ENCODE data around the gene LIMS1.

LIMS1 gene

GRCh38 chr2:108583903-108584520, 49.7 kb downstream of the LIMS1 start:
- H3K79me2 ChIP-seq (ENCODE audit: low read length): peaks cover 84% of the 10 kb centered on the region
- peaks cover 61% of the 10 kb centered on the region for H3K4me1 ChIP-seq (ENCODE audit: low read length)
- TF ChIP-seq EZH2phosphoT487 (IDR thresholded peaks at IDR 0.05; ENCODE audit: low read depth): no peak
- TF ChIP-seq CTCF (IDR thresholded peaks at IDR 0.05; ENCODE audit: low read depth, low read length): peak; percentile 84
- no peak overlapping the region for H3K4me3 ChIP-seq (ENCODE audit: low read length)
- no peak overlapping the region for H3K27ac ChIP-seq (ENCODE audit: low read length)
- H4K20me1 ChIP-seq (ENCODE audit: insufficient read depth, low read length): peaks cover 25% of the 10 kb centered on the region
- no peak overlapping the region for H3K9ac ChIP-seq (ENCODE audit: low read length)
- H2AFZ ChIP-seq (ENCODE audit: low read depth, low read length): no peak overlapping the region
- H3K4me2 ChIP-seq (ENCODE audit: low read length): peak overlapping the region; percentile 26
- H3K27me3 ChIP-seq (ENCODE audit: low read depth, low read length): no peaks in the 10 kb centered on the region
- H3K9me3 ChIP-seq (ENCODE audit: insufficient read depth, low read length): no peaks in the 10 kb centered on the region
- H3K36me3 ChIP-seq (replicated peaks; ENCODE audit: low read depth, low read length): no peaks in the 10 kb centered on the region

GRCh38 chr2:108585436-108585835, 51.2 kb downstream of the LIMS1 start:
- TF ChIP-seq CTCF (IDR thresholded peaks at IDR 0.05; ENCODE audit: low read depth, low read length) (no peak), EZH2phosphoT487 (IDR thresholded peaks at IDR 0.05; ENCODE audit: low read depth) (no peak)
- Histone ChIP-seq H3K9me3 (ENCODE audit: insufficient read depth, low read length) (no peaks in the 10 kb centered on the region), H4K20me1 (ENCODE audit: insufficient read depth, low read length) (peaks cover 34% of the 10 kb centered on the region), H3K4me2 (ENCODE audit: low read length) (no peak overlapping the region), H3K27me3 (ENCODE audit: low read depth, low read length) (no peaks in the 10 kb centered on the region), H3K9ac (ENCODE audit: low read length) (no peak overlapping the region), H2AFZ (ENCODE audit: low read depth, low read length) (no peak overlapping the region), H3K4me3 (ENCODE audit: low read length) (no peak overlapping the region), H3K4me1 (ENCODE audit: low read length) (peaks cover 56% of the 10 kb centered on the region), H3K27ac (ENCODE audit: low read length) (no peak overlapping the region), H3K36me3 (replicated peaks; ENCODE audit: low read depth, low read length) (no peaks in the 10 kb centered on the region), H3K79me2 (ENCODE audit: low read length) (peaks cover 83% of the 10 kb centered on the region)

GRCh38 chr2:108586116-108586515, 51.8 kb downstream of the LIMS1 start:
- Histone ChIP-seq H3K4me2 (ENCODE audit: low read length) (no peak overlapping the region), H3K79me2 (ENCODE audit: low read length) (peaks cover 86% of the 10 kb centered on the region), H3K4me3 (ENCODE audit: low read length) (no peak overlapping the region), H3K9me3 (ENCODE audit: insufficient read depth, low read length) (no peaks in the 10 kb centered on the region), H3K36me3 (replicated peaks; ENCODE audit: low read depth, low read length) (no peaks in the 10 kb centered on the region), H4K20me1 (ENCODE audit: insufficient read depth, low read length) (peaks cover 40% of the 10 kb centered on the region), H2AFZ (ENCODE audit: low read depth, low read length) (no peak overlapping the region), H3K27ac (ENCODE audit: low read length) (no peak overlapping the region), H3K9ac (ENCODE audit: low read length) (no peak overlapping the region), H3K27me3 (ENCODE audit: low read depth, low read length) (no peaks in the 10 kb centered on the region), H3K4me1 (ENCODE audit: low read length) (peaks cover 57% of the 10 kb centered on the region)
- TF ChIP-seq CTCF (IDR thresholded peaks at IDR 0.05; ENCODE audit: low read depth, low read length) (no peak), EZH2phosphoT487 (IDR thresholded peaks at IDR 0.05; ENCODE audit: low read depth) (no peak)

- peaks cover 56% of the 10 kb centered on the region for H3K4me1 ChIP-seq (ENCODE audit: low read length)
- no peak overlapping the region for H2AFZ ChIP-seq (ENCODE audit: low read depth, low read length)
- H3K27me3 ChIP-seq (ENCODE audit: low read depth, low read length): no peaks in the 10 kb centered on the region
- H3K27ac ChIP-seq (ENCODE audit: low read length): no peak overlapping the region
- no peak for TF ChIP-seq CTCF (IDR thresholded peaks at IDR 0.05; ENCODE audit: low read depth, low read length)
- H3K9ac ChIP-seq (ENCODE audit: low read length): no peak overlapping the region
- no peaks in the 10 kb centered on the region for H3K9me3 ChIP-seq (ENCODE audit: insufficient read depth, low read length)
- no peak overlapping the region for H3K4me3 ChIP-seq (ENCODE audit: low read length)
- H3K36me3 ChIP-seq (replicated peaks; ENCODE audit: low read depth, low read length): no peaks in the 10 kb centered on the region
- H3K79me2 ChIP-seq (ENCODE audit: low read length): peaks cover 89% of the 10 kb centered on the region
- H3K4me2 ChIP-seq (ENCODE audit: low read length): no peak overlapping the region
- H4K20me1 ChIP-seq (ENCODE audit: insufficient read depth, low read length): peaks cover 45% of the 10 kb centered on the region
These were observed 52.4 kb downstream of the LIMS1 start for GRCh38 chr2:108586631-108587030.
